Right lobe of liver (tissue), 4 donors: ENCODE measurements around the gene ALDH4A1.

Experiments
- CTCF ChIP-seq, 4 donors: fragments of 200-600 bp in 3 of 4; fragments of 450-650 bp in 1 of 4; IDR thresholded peaks; one replicate each; pipeline versions ENCODE4 v1.5.1 to v1.8.0; 2016 to 2022; ENCODE audit warnings: antibody characterized with exemption in 4 of 4, mild to moderate bottlenecking in 2 of 4
- POLR2A ChIP-seq: fragments of 450-650 bp; IDR thresholded peaks from one replicate; pipeline ENCODE4 v1.6.1; 2017; ENCODE audit warnings: antibody characterized with exemption, mild to moderate bottlenecking
- donor health status: DM: no; HTN: no; CAD: no.
- donor health status: DM: no; HTN: no; CAD: no.
- donor health status: DM: no; HTN: yes; CAD: no.

GRCh38 chr1:18901147-18901951, 1.0 kb downstream of the ALDH4A1 start:
- TF ChIP-seq POLR2A: peak; percentile 61
- no peak for TF ChIP-seq CTCF (IDR thresholded peaks at IDR 0.05)
